Smooth muscle cell of the umbilical artery (primary cell): ENCODE results near the gene TXNDC8. TPM values are rescaled to one million over a fixed set of nuclear protein-coding genes. Genes with fewer than 3 reads are reported as not detected.

Experiments used
- total RNA-seq: library from RNA; depleted of rRNA; stranded (reverse); fragments of >200 nt; gene quantifications from 2 replicates; pipeline ENCODE4 v1.2.3, GENCODE V29; 2014

Gene TXNDC8
- total RNA-seq: not detected in 2 replicates

GRCh38 chr9:110337727-110338126, at the start of gene TXNDC8:
TXNDC8 (minus strand) TSS chr9:110337863.

GRCh38 chr9:110256380-110257096, 81.1 kb downstream of the TXNDC8 start, which contains the start of gene TXN:
TXN (minus strand) TSS chr9:110256507; CDS start chr9:110256435, 72 bp downstream.

Other genes starting within 250 kb of the TXNDC8 start
- not detected in 2 replicates for gene C9orf152, start 129.7 kb downstream of the TXNDC8 start, total RNA-seq
- 141 and 190 TPM in 2 replicates for gene TXN, start 81.4 kb downstream of the TXNDC8 start, total RNA-seq
- gene SVEP1, start 241.9 kb upstream of the TXNDC8 start, total RNA-seq: 9.2 and 15.4 TPM in 2 replicates